Caco-2 (cell line): Measurements from ENCODE around the gene MAPKAP1. TPM values are rescaled to one million over a fixed set of nuclear protein-coding genes. Genes with fewer than 3 reads are reported as not detected.
"Not testable (repeated sequence)": the region's sequence is repeated elsewhere in the genome, so short reads cannot be mapped to it uniquely, and the experiment has no call there.

ENCODE experiments used
- BruUV-seq: library from RNA; stranded (reverse); fragments of 400-500 nt; replicated peaks from 2 replicates; lab custom pipeline; 2021; lab: Mats Ljungman, UMichigan
- CTCF ChIA-PET: fragments of 300-600 bp; sonication (Branson Sonifier 250); formaldehyde crosslinking; loops from one replicate; lab custom pipeline; 2022; ENCODE audit warnings: antibody characterized with exemption; lab: Charles Lee
- POLR2A ChIA-PET: fragments of 300-600 bp; sonication (Branson Sonifier 250); formaldehyde crosslinking; loops from one replicate; lab custom pipeline; 2022; ENCODE audit warnings: antibody characterized with exemption; lab: Charles Lee
- DNase-seq, 2 experiments: peaks; one replicate each; pipeline versions ENCODE4 v3.0.0 to v3.0.0-alpha.2; 2020 to 2022
- H3K27me3 ChIP-seq: replicated peaks from 2 replicates; pipeline ENCODE4 v1.6.0; 2011; ENCODE audit warnings: low read length; ENCODE audit not compliant: control insufficient read depth, insufficient read depth
- H3K36me3 ChIP-seq: 2 replicates; pipeline ENCODE4 v1.5.1; 2011; ENCODE audit warnings: low read length; ENCODE audit not compliant: control insufficient read depth, insufficient read depth
- H3K4me1 ChIP-seq: fragments of 250-450 bp; sonication (Bioruptor Pico); 2 replicates; pipeline ENCODE4 v1.5.1; 2020; ENCODE audit warnings: mild to moderate bottlenecking
- H3K4me3 ChIP-seq: 2 replicates; pipeline ENCODE4 v1.5.1; 2011; ENCODE audit warnings: low read depth, mild to moderate bottlenecking, control low read depth, low read length
- H3K9me3 ChIP-seq: fragments of 250-450 bp; sonication (Bioruptor Pico); 2 replicates; pipeline ENCODE4 v1.5.1; 2020; ENCODE audit warnings: mild to moderate bottlenecking, moderate library complexity
- H3K27ac Mint-ChIP-seq: one replicate; pipeline ENCODE4 v1.8.0; 2022; ENCODE audit warnings: mixed read lengths; ENCODE audit not compliant: unreplicated experiment
- H3K27me3 Mint-ChIP-seq: one replicate; pipeline ENCODE4 v1.8.0; 2022; ENCODE audit warnings: mixed read lengths; ENCODE audit not compliant: insufficient read depth, unreplicated experiment
- H3K36me3 Mint-ChIP-seq: one replicate; pipeline ENCODE4 v1.8.0; 2022; ENCODE audit warnings: mild to moderate bottlenecking, mixed read lengths; ENCODE audit not compliant: insufficient read depth, unreplicated experiment
- H3K4me1 Mint-ChIP-seq: one replicate; pipeline ENCODE4 v1.8.0; 2022; ENCODE audit warnings: low read depth, mixed read lengths; ENCODE audit not compliant: unreplicated experiment
- H3K4me3 Mint-ChIP-seq: one replicate; pipeline ENCODE4 v1.8.0; 2022; ENCODE audit warnings: mild to moderate bottlenecking, moderate library complexity, mixed read lengths; ENCODE audit not compliant: unreplicated experiment
- H3K9me3 Mint-ChIP-seq: one replicate; pipeline ENCODE4 v1.8.0; 2022; ENCODE audit warnings: mixed read lengths; ENCODE audit not compliant: unreplicated experiment
- intact Hi-C: fragments of 100-400 bp; cut with micrococcal nuclease; formaldehyde crosslinking; loops from one replicate; pipeline ENCODE4 v1.10.0; 2022; ENCODE audit not compliant: unreplicated experiment
- total RNA-seq: library from RNA; stranded (reverse); gene quantifications from 2 replicates; pipeline ENCODE4 v1.2.3, GENCODE V29; 2022
- TF ChIP-seq, protein P1 (sequence below), 2 experiments: fragments of 200-600 bp in 1 of 2; IDR thresholded peaks; 1 replicate in 1 of 2; 2 replicates in 1 of 2; pipeline versions ENCODE4 v1.5.1 to v1.8.0; 2011 to 2022; ENCODE audit warnings: antibody characterized with exemption in 1 of 2, control low read depth in 1 of 2, inconsistent platforms in 1 of 2, low read depth in 1 of 2, low read length in 1 of 2, mild to moderate bottlenecking in 1 of 2, moderate library complexity in 1 of 2; ENCODE audit not compliant: insufficient read depth in 1 of 2, severe bottlenecking in 1 of 2, unreplicated experiment in 1 of 2

Gene MAPKAP1
- total RNA-seq, 1 experiment from 2014 or later: 70.0 TPM

GRCh38 chr9:125694478-125694877, 12.5 kb downstream of the MAPKAP1 start:
- Histone ChIP-seq H3K4me1 (no peaks in the 10 kb centered on the region; the same call in 1 of the 2 replicates), H3K4me3 (no peak overlapping the region), H3K27me3 (no peaks in the 10 kb centered on the region), H3K36me3 (no peaks in the 10 kb centered on the region), H3K9me3 (no peaks in the 10 kb centered on the region)
- Mint-ChIP-seq H3K4me1 (no peaks in the 10 kb centered on the region), H3K9me3 (no peaks in the 10 kb centered on the region), H3K27me3 (no peaks in the 10 kb centered on the region), H3K27ac (no peak overlapping the region), H3K4me3 (no peak overlapping the region), H3K36me3 (peaks cover 9% of the 10 kb centered on the region)
- DNase-seq: no peak
- ChIA-PET CTCF (no interaction called here), POLR2A (interaction anchor here (0.5 kb wide), 1 partner anchor 459 kb away, joined by 8 read pairs; no protein-coding TSS in a partner anchor)
- intact Hi-C loops: no loop called here
- no TSS peak for BruUV-seq
- TF ChIP-seq, protein P1, sequence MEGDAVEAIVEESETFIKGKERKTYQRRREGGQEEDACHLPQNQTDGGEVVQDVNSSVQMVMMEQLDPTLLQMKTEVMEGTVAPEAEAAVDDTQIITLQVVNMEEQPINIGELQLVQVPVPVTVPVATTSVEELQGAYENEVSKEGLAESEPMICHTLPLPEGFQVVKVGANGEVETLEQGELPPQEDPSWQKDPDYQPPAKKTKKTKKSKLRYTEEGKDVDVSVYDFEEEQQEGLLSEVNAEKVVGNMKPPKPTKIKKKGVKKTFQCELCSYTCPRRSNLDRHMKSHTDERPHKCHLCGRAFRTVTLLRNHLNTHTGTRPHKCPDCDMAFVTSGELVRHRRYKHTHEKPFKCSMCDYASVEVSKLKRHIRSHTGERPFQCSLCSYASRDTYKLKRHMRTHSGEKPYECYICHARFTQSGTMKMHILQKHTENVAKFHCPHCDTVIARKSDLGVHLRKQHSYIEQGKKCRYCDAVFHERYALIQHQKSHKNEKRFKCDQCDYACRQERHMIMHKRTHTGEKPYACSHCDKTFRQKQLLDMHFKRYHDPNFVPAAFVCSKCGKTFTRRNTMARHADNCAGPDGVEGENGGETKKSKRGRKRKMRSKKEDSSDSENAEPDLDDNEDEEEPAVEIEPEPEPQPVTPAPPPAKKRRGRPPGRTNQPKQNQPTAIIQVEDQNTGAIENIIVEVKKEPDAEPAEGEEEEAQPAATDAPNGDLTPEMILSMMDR (IDR thresholded peaks at IDR 0.05; ENCODE audit: insufficient read depth in 1 of 2, low read depth in 1 of 2, low read length in 1 of 2, severe bottlenecking in 1 of 2, unreplicated experiment in 1 of 2): no peak

GRCh38 chr9:125693492-125693891, 13.5 kb downstream of the MAPKAP1 start:
- H3K9me3 ChIP-seq, H3K9me3 Mint-ChIP-seq, H3K27me3 ChIP-seq, H3K4me1 Mint-ChIP-seq, H3K27ac Mint-ChIP-seq, CTCF ChIA-PET, POLR2A ChIA-PET, H3K4me3 Mint-ChIP-seq, H3K36me3 ChIP-seq, H3K4me1 ChIP-seq, intact Hi-C loops, DNase-seq, H3K4me3 ChIP-seq, H3K36me3 Mint-ChIP-seq, H3K27me3 Mint-ChIP-seq, BruUV-seq: not testable (repeated sequence)

DNA sequence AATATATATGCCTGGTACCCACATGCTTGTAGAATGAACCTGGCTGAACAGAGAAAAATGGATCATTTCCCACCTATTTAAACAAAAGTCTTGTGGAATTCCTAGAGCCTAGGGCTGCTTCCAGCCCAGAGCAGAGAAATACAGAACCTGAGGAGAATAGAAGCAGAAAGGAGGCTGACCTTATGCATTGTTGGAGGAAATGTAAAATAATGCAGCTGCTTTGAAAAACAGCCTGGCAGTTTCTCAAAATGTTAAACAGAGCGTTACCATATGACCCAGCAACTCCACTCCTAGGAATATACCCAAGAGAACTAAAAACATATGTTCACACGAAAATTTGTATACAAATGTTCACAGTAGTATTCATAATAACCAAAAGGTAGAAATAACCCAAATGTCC, 15.1 kb downstream of the MAPKAP1 start:
- Mint-ChIP-seq H3K4me3 (no peak overlapping the region), H3K4me1 (no peaks in the 10 kb centered on the region), H3K27me3 (no peaks in the 10 kb centered on the region), H3K9me3 (no peaks in the 10 kb centered on the region), H3K36me3 (peaks cover 9% of the 10 kb centered on the region), H3K27ac (no peak overlapping the region)
- Histone ChIP-seq H3K36me3 (no peaks in the 10 kb centered on the region), H3K27me3 (no peaks in the 10 kb centered on the region), H3K9me3 (no peaks in the 10 kb centered on the region), H3K4me3 (no peak overlapping the region), H3K4me1 (no peaks in the 10 kb centered on the region; the same call in 1 of the 2 replicates)
- TF ChIP-seq, protein P1 (IDR thresholded peaks at IDR 0.05; ENCODE audit: insufficient read depth in 1 of 2, low read depth in 1 of 2, low read length in 1 of 2, severe bottlenecking in 1 of 2, unreplicated experiment in 1 of 2): no peak
- ChIA-PET CTCF (no interaction called here), POLR2A (no interaction called here)
- no TSS peak for BruUV-seq
- no peak for DNase-seq
- intact Hi-C loops: no loop called here

DNA sequence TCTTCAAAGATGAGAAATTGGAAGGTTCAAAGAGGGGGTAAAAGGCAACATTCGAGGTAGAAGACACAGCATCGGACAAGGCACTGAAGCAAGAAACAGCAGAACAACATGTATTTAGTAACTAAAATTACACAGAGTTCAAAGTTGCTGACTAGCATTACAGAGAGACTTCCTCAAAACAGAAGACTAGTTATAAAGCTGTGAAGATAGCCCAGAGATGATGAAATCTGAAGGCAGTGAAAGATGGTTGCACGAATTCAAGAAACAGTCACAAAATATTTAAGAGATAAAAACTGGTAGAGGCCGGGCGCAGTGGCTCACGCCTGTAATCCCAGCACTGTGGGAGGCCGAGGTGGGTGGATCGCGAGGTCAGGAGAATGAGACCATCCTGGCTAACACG, 16.3 kb downstream of the MAPKAP1 start:
- Histone ChIP-seq H3K4me1 (no peaks in the 10 kb centered on the region; the same call in 1 of the 2 replicates), H3K9me3 (no peaks in the 10 kb centered on the region), H3K4me3 (no peak overlapping the region), H3K36me3 (no peaks in the 10 kb centered on the region), H3K27me3 (no peaks in the 10 kb centered on the region)
- POLR2A ChIA-PET: no interaction called here
- intact Hi-C loops: no loop called here
- no peak overlapping the region for H3K4me3 Mint-ChIP-seq
- H3K27me3 Mint-ChIP-seq: no peaks in the 10 kb centered on the region
- CTCF ChIA-PET: no interaction called here
- DNase-seq: no peak
- H3K36me3 Mint-ChIP-seq: peaks cover 9% of the 10 kb centered on the region
- no peak overlapping the region for H3K27ac Mint-ChIP-seq
- TF ChIP-seq, protein P1 (IDR thresholded peaks at IDR 0.05; ENCODE audit: insufficient read depth in 1 of 2, low read depth in 1 of 2, low read length in 1 of 2, severe bottlenecking in 1 of 2, unreplicated experiment in 1 of 2): no peak
- BruUV-seq: no TSS peak
- no peaks in the 10 kb centered on the region for H3K4me1 Mint-ChIP-seq
- no peaks in the 10 kb centered on the region for H3K9me3 Mint-ChIP-seq
